HG03108 (cell line): Measurements from ENCODE around the gene PATJ.

ENCODE experiments used
- ATAC-seq: cut with Tn5 transposase; IDR thresholded peaks from one replicate; pipeline ENCODE4 v1.9.1; 2021; ENCODE audit warnings: moderate library complexity; ENCODE audit not compliant: unreplicated experiment

Gene PATJ

GRCh38 chr1:62088439-62088838, 346.2 kb downstream of the PATJ start:
- no peak for ATAC-seq

GRCh38 chr1:62089570-62089969, 347.3 kb downstream of the PATJ start:
- no peak for ATAC-seq

GRCh38 chr1:62090016-62090415, 347.7 kb downstream of the PATJ start:
- ATAC-seq: no peak

- ATAC-seq: no peak
These were observed 349.8 kb downstream of the PATJ start for GRCh38 chr1:62092110-62092509.

DNA sequence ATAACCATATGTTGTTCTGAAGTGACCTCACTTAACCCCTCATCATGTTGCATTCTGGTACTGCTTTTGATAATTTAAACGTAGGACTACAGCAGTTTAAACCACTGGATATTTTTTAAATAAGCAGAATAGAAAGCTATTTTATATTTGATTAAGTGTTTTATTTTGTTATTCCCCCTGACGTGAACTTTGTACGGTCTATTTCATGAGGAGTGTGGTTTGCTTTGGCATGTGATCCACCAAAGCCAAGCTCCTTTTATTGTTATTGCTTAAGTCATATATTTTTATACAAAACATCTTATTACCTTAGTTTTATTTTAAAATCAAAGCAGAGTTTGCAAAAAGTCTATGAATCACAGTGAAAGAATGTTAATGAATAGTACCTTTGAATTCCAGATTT, 351.0 kb downstream of the PATJ start:
- ATAC-seq: no peak

GRCh38 chr1:62097464-62097863, 355.2 kb downstream of the PATJ start:
- ATAC-seq: no peak

DNA sequence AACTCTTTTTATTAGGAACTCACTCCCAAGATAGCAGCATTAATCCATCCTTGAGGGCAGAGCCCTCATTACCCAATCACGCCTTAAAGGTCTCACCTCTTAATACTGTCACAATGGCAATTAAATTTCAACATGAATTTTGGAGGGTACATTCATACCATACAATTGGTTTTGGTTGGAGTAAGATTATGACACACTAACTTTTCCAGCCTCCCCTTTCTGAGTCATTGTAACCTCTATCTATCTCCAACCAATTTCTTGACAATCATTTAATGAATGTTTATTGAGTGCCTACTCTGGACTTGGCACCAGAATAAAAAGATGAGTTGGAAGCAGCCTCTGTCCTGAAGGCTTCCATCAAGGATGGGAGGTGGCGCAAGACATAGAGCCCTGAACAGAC, 358.2 kb downstream of the PATJ start:
- ATAC-seq: no peak

DNA sequence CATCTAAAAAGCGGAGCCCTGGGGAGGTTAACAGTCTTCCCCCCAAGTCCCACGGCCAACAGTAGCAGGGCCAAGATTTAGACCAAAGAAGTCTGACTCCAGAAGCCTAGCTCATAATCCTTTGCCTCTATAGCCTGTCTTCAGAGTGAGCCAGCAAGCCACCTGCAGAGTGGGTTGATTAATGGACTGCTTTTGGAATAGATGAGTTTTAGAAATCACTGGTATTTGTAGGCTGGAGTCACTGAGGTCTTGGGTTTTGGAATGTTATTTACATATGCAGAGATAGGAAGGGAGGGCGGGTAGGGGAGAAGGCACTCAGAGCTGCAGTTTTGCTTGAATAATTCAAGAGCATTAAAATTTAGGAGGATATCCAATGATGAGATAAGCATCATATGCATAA, 361.6 kb downstream of the PATJ start:
- ATAC-seq: no peak

- no peak for ATAC-seq
These were observed 365.6 kb downstream of the PATJ start for GRCh38 chr1:62107923-62108322.

- no peak for ATAC-seq
These were observed 366.8 kb downstream of the PATJ start for GRCh38 chr1:62109124-62109523.

DNA sequence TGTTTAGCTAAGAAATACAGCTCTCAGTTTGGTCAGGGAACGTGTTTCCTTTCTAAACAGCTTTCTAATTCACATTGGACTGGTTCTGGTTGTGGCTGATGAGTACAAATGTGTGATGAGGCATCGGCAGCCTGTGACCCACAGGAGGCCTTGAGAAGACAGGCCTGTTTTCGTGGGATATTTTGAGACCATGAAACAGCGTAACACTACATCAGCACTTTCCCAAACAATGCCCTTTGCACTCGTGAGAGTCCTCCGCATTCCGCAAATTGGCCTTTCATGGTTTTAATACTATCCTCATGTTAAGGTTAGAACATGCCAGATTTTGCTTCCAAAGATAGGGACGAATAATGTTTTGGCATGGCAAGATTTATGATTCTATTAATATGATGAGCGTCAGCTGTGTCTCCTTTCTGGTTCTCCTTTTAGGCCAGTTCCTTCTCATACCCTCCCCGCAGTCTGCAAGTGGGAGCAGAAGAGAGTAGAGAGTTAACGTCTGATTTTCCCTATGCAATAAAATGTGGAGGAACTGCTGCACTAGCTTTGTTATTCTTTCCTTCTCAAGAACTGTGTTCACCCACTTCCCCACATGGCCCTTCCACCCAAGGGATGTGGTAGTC, 368.0 kb downstream of the PATJ start:
- ATAC-seq: no peak

DNA sequence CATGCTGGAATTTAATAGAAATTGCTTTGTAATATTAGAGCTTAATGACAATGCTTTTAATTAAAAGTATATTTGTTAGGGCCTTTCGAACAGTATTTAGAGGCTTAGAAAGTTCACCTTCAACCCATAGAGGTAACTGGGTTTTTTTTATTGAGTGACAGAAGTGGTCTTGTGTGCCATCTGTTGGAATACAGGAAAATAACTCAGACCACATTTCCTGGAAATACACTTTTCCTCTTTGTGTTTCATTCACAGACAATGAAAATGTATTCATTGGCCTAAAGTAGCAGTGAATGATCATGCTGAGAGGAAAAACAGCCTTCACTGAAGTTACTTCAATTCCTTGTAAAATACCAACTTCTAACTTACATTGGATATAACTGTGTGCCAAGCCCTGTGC, 368.8 kb downstream of the PATJ start:
- no peak for ATAC-seq

- no peak for ATAC-seq
These were observed 371.2 kb downstream of the PATJ start for GRCh38 chr1:62113507-62113906.

DNA sequence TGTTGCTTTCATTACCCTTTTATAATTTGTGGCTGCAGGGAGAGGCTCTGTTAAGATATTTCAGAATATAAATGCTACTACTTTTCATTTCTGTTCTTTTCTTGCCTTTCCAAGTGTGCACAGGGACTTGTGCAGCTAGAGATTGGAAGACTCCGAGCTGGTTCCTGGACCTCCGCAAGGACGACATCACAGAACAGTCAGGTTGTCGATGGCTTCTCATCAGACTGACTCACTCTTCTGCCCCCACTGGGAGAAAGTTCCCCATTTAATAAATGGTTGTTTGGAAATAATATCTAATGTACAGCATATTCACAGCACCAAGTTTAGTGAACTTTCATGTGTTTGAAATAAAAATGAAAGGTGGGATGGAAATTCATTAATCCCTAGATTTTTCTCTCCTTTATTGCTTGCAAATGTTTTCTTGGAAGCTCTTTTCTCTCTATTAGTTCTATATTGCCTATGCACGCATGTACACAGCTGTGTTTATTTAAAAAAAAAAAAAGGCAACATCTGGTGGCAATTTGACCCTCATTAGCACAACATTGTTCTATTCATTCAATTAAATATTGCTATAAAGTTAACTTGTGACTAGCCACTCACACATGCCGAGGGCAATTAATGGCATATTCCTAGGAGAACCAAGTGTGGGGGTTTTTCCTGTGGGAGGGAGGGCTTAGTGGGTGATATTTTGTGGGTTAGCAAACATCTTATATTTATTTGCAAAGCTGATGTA, 374.9 kb downstream of the PATJ start:
- no peak for ATAC-seq

DNA sequence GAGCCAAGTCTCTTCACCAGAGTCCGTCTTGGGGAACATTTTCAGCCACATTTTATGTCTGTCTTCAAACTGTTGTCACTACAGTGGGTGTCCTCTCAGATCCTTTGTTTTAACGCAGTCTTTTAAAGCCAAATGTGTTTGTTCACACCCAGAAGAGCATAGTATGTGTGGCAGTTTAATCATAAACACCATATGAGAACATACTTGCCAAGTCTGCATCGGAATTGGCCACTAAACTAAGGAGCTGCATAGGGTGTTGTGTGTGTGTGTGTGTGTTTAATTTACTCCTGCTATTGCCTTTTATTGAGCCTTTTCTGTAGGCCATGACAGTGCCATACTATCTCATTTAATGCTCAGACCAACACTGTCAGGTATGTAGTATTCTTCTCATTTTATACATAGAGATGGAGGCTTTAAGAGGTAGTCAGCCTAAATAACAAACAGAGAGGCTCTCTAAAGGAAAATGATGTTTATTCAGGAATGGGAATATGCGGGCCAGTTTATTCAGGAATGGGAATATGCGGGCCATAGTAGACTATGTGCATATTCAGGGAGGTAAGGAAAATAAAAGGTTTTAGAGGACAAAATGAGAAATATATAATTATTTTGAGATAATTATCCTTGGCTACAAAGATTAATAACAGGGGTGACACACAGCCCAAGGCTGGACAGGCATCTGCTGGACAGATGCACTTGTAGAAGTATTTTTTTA, 384.5 kb downstream of the PATJ start:
- no peak for ATAC-seq

DNA sequence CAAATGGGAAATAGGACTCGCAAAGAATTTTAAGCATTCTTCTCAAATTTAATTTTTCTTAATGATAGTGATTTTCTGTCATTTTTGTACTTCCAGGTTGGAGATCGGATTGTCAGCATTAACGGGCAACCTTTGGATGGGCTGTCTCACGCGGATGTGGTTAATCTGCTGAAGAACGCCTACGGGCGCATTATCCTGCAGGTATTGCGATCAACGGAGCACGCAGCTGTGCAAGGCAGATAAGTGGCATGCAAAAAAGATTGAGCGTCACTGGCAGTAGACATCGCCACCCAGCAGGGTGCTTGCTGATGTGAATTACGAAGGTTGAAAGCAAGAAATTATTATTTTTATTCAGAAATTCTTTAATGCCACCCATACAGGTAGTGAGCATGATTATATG, 386.5 kb downstream of the PATJ start:
- no peak for ATAC-seq

GRCh38 chr1:62131093-62131725, 388.9 kb downstream of the PATJ start:
- peak; percentile 87 for ATAC-seq

- no peak for ATAC-seq
These were observed 395.7 kb downstream of the PATJ start for GRCh38 chr1:62138029-62138428.

GRCh38 chr1:62139410-62139809, 397.1 kb downstream of the PATJ start:
- ATAC-seq: no peak

- ATAC-seq: no peak
These were observed 398.4 kb downstream of the PATJ start for GRCh38 chr1:62140666-62141065.

- no peak for ATAC-seq
These were observed 400.2 kb downstream of the PATJ start for GRCh38 chr1:62142496-62142895.
